Esophagus muscularis mucosa (tissue), 3 donors: ENCODE results near the gene MYRIP.

Source experiments
- CTCF ChIP-seq, 3 experiments: fragments of 200-600 bp in 2 of 3; fragments of 450-650 bp in 1 of 3; sonication (generic) in 2 of 3; IDR thresholded peaks; one replicate each; pipeline ENCODE4 v1.5.1; 2017 to 2019; ENCODE audit warnings: antibody characterized with exemption in 3 of 3, mild to moderate bottlenecking in 2 of 3, moderate library complexity in 1 of 3
- POLR2A ChIP-seq: fragments of 450-650 bp; IDR thresholded peaks from one replicate; pipeline ENCODE4 v1.6.1; 2017; ENCODE audit warnings: antibody characterized with exemption, moderate library complexity, mild to moderate bottlenecking, low read depth

GRCh38 chr3:40211579-40211978 lies 402.2 kb downstream of the MYRIP start:
- TF ChIP-seq CTCF (IDR thresholded peaks at IDR 0.05) (no peak), POLR2A (no peak)
